PC-3 (cell line): ENCODE results near the gene VSTM4.

Experiments
- EZH2 ChIP-seq: fragments of 300-600 bp; sonication (generic); IDR thresholded peaks from one replicate; pipeline ENCODE4 v1.6.1; 2017; ENCODE audit warnings: antibody characterized with exemption, mild to moderate bottlenecking, low read length; ENCODE audit not compliant: unreplicated experiment
- EZH2phosphoT487 ChIP-seq: fragments of 300-600 bp; sonication (generic); IDR thresholded peaks from 2 replicates; pipeline ENCODE4 v1.6.1; 2018; ENCODE audit warnings: mild to moderate bottlenecking, antibody characterized with exemption, low read length, borderline replicate concordance
- TF ChIP-seq, protein P1 (sequence below): fragments of 300-600 bp; sonication (generic); conservative IDR thresholded peaks from 2 replicates; pipeline ENCODE4 v1.5.1; 2017; ENCODE audit warnings: antibody characterized with exemption, low read depth, mild to moderate bottlenecking, low read length

- TF ChIP-seq, protein P1, sequence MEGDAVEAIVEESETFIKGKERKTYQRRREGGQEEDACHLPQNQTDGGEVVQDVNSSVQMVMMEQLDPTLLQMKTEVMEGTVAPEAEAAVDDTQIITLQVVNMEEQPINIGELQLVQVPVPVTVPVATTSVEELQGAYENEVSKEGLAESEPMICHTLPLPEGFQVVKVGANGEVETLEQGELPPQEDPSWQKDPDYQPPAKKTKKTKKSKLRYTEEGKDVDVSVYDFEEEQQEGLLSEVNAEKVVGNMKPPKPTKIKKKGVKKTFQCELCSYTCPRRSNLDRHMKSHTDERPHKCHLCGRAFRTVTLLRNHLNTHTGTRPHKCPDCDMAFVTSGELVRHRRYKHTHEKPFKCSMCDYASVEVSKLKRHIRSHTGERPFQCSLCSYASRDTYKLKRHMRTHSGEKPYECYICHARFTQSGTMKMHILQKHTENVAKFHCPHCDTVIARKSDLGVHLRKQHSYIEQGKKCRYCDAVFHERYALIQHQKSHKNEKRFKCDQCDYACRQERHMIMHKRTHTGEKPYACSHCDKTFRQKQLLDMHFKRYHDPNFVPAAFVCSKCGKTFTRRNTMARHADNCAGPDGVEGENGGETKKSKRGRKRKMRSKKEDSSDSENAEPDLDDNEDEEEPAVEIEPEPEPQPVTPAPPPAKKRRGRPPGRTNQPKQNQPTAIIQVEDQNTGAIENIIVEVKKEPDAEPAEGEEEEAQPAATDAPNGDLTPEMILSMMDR: no peak
- TF ChIP-seq EZH2phosphoT487 (no peak), EZH2 (no peak)
Observed at GRCh38 chr10:49112098-49112497, 3.2 kb downstream of the VSTM4 start.
